Kidney epithelial cell (primary cell): Measurements from ENCODE around the gene PSMA1. TPM values are rescaled to one million over a fixed set of nuclear protein-coding genes. Genes with fewer than 3 reads are reported as not detected.

Source experiments
- DNase-seq: peaks from one replicate; pipeline ENCODE4 v3.0.0-alpha.2; 2010; ENCODE audit warnings: low read depth
- H3K27me3 ChIP-seq: 2 replicates; pipeline ENCODE4 v1.6.0; 2011; ENCODE audit warnings: low read length; ENCODE audit not compliant: control insufficient read depth, insufficient read depth
- H3K36me3 ChIP-seq: 2 replicates; pipeline ENCODE4 v1.5.1; 2011; ENCODE audit warnings: low read length; ENCODE audit not compliant: control insufficient read depth, insufficient read depth
- H3K4me3 ChIP-seq: 2 replicates; pipeline ENCODE4 v1.5.1; 2011; ENCODE audit warnings: low read depth, mild to moderate bottlenecking, control low read depth, low read length
- CTCF ChIP-seq: IDR thresholded peaks from 2 replicates; pipeline ENCODE4 v1.5.1; 2011; ENCODE audit warnings: mild to moderate bottlenecking, moderate library complexity, low read length, control low read depth, inconsistent platforms; ENCODE audit not compliant: insufficient read depth, poor library complexity, severe bottlenecking
- total RNA-seq: library from RNA; depleted of rRNA; stranded (reverse); fragments of >200 nt; gene quantifications from 2 replicates; pipeline ENCODE4 v1.2.3, GENCODE V29; 2015

PSMA1 gene
- total RNA-seq, 1 donor from 2014 or later, result 197 TPM

- Histone ChIP-seq H3K27me3 (no peaks in the 10 kb centered on the region), H3K36me3 (no peaks in the 10 kb centered on the region), H3K4me3 (no peak overlapping the region)
- TF ChIP-seq CTCF, result no peak
- no peak for DNase-seq
Measured at GRCh38 chr11:14554959-14555358, 34.8 kb upstream of the PSMA1 start.

- no peak for TF ChIP-seq CTCF
- DNase-seq, result no peak
- Histone ChIP-seq H3K36me3 (no peaks in the 10 kb centered on the region), H3K27me3 (no peaks in the 10 kb centered on the region), H3K4me3 (no peak overlapping the region)
Measured at GRCh38 chr11:14552089-14552488, 31.9 kb upstream of the PSMA1 start.

- no peaks in the 10 kb centered on the region for H3K27me3 ChIP-seq
- TF ChIP-seq CTCF, result no peak
- H3K36me3 ChIP-seq, result no peaks in the 10 kb centered on the region
- no peak overlapping the region for H3K4me3 ChIP-seq
- no peak for DNase-seq
Measured at GRCh38 chr11:14551380-14551779, 31.2 kb upstream of the PSMA1 start.

- no peaks in the 10 kb centered on the region for H3K36me3 ChIP-seq
- no peak overlapping the region for H3K4me3 ChIP-seq
- DNase-seq, result no peak
- no peaks in the 10 kb centered on the region for H3K27me3 ChIP-seq
- no peak for TF ChIP-seq CTCF
Measured at GRCh38 chr11:14549891-14550290, 29.7 kb upstream of the PSMA1 start.

- H3K27me3 ChIP-seq, result no peaks in the 10 kb centered on the region
Measured at GRCh38 chr11:14547440-14547839, 27.3 kb upstream of the PSMA1 start.

More at GRCh38 chr11:14547440-14547839, 27.3 kb upstream of the PSMA1 start:
- no peaks in the 10 kb centered on the region for H3K36me3 ChIP-seq
- DNase-seq, result no peak
- no peak overlapping the region for H3K4me3 ChIP-seq
- TF ChIP-seq CTCF, result no peak
